Tibial nerve (tissue), 4 donors: ENCODE data around the gene NCEH1. TPM values are rescaled to one million over a fixed set of nuclear protein-coding genes. Genes with fewer than 3 reads are reported as not detected.

Source experiments
- DNase-seq, 2 donors: peaks; one replicate each; pipeline ENCODE4 v3.0.0-alpha.2; 2019; ENCODE audit warnings: low spot score in 2 of 2
- H3K27ac ChIP-seq, 4 donors: fragments of 200-600 bp; sonication (generic) in 3 of 4; one replicate each; pipeline ENCODE4 v1.5.1; 2017 to 2019; ENCODE audit warnings: mild to moderate bottlenecking in 1 of 4
- H3K27me3 ChIP-seq, 2 donors: fragments of 200-600 bp; sonication (generic) in 1 of 2; one replicate each; pipeline versions ENCODE4 v1.5.1 to v1.6.0; 2017 to 2019
- H3K36me3 ChIP-seq, 3 donors: fragments of 200-600 bp; sonication (generic); one replicate each; pipeline ENCODE4 v1.5.1; 2018 to 2019
- H3K4me1 ChIP-seq, 4 donors: fragments of 200-600 bp; sonication (generic) in 3 of 4; one replicate each; pipeline ENCODE4 v1.5.1; 2017 to 2019
- H3K4me3 ChIP-seq, 4 donors: fragments of 200-600 bp; sonication (generic) in 3 of 4; one replicate each; pipeline ENCODE4 v1.5.1; 2017 to 2019; ENCODE audit warnings: mild to moderate bottlenecking in 1 of 4, moderate library complexity in 1 of 4
- H3K9me3 ChIP-seq, 4 donors: fragments of 200-600 bp; sonication (generic) in 3 of 4; one replicate each; pipeline ENCODE4 v1.5.1; 2017 to 2019
- EP300 ChIP-seq, 2 donors: sonication (generic); formaldehyde crosslinking; IDR thresholded peaks; one replicate each; pipeline ENCODE4 v1.6.1; 2017; ENCODE audit warnings: antibody characterized with exemption in 2 of 2, mild to moderate bottlenecking in 1 of 2
- POLR2A ChIP-seq, 2 donors: fragments of 450-650 bp; IDR thresholded peaks; one replicate each; pipeline ENCODE4 v1.6.1; 2017; ENCODE audit warnings: antibody characterized with exemption in 2 of 2, mild to moderate bottlenecking in 2 of 2, moderate library complexity in 2 of 2
- WGBS, 2 donors: methylation state at CpG; one replicate each; pipeline ENCODE4 v1.1.5; 2018; 5-methylcytosine and 5-hydroxymethylcytosine counted together
- total RNA-seq, 4 donors: library from RNA; depleted of rRNA; stranded (reverse); fragments of >200 nt; gene quantifications; one replicate each; pipeline ENCODE4 v1.1.0, GENCODE V29; 2016
- TF ChIP-seq, protein P1 (sequence below), 5 experiments: fragments of 200-600 bp in 3 of 5; fragments of 450-650 bp in 2 of 5; sonication (generic) in 3 of 5; IDR thresholded peaks; one replicate each; pipeline ENCODE4 v1.5.1; 2016 to 2019; ENCODE audit warnings: antibody characterized with exemption in 5 of 5, mild to moderate bottlenecking in 3 of 5, moderate library complexity in 2 of 5

The NCEH1 gene
- total RNA-seq, 4 donors from 2014 or later = 4.3 to 13.5 (median 5.5) TPM

- H3K27ac ChIP-seq = no peak overlapping the region
- H3K4me1 ChIP-seq = peaks cover 0 to 14% (median 0%) of the 10 kb centered on the region in 4 donors
- TF ChIP-seq POLR2A (IDR thresholded peaks at IDR 0.05) = no peak
- TF ChIP-seq, protein P1, sequence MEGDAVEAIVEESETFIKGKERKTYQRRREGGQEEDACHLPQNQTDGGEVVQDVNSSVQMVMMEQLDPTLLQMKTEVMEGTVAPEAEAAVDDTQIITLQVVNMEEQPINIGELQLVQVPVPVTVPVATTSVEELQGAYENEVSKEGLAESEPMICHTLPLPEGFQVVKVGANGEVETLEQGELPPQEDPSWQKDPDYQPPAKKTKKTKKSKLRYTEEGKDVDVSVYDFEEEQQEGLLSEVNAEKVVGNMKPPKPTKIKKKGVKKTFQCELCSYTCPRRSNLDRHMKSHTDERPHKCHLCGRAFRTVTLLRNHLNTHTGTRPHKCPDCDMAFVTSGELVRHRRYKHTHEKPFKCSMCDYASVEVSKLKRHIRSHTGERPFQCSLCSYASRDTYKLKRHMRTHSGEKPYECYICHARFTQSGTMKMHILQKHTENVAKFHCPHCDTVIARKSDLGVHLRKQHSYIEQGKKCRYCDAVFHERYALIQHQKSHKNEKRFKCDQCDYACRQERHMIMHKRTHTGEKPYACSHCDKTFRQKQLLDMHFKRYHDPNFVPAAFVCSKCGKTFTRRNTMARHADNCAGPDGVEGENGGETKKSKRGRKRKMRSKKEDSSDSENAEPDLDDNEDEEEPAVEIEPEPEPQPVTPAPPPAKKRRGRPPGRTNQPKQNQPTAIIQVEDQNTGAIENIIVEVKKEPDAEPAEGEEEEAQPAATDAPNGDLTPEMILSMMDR (IDR thresholded peaks at IDR 0.05) = no peak
- no peak for TF ChIP-seq EP300 (IDR thresholded peaks at IDR 0.05)
- H3K36me3 ChIP-seq = no peaks in the 10 kb centered on the region
- H3K9me3 ChIP-seq = no peaks in the 10 kb centered on the region
- no peak for DNase-seq
- H3K27me3 ChIP-seq = no peaks in the 10 kb centered on the region
- no peak overlapping the region for H3K4me3 ChIP-seq
- WGBS, 2 donors = 86% methylated on average over 21 of the region's 21 CpGs
Measured at GRCh38 chr3:172676196-172676922, 34.5 kb downstream of the NCEH1 start.

DNA sequence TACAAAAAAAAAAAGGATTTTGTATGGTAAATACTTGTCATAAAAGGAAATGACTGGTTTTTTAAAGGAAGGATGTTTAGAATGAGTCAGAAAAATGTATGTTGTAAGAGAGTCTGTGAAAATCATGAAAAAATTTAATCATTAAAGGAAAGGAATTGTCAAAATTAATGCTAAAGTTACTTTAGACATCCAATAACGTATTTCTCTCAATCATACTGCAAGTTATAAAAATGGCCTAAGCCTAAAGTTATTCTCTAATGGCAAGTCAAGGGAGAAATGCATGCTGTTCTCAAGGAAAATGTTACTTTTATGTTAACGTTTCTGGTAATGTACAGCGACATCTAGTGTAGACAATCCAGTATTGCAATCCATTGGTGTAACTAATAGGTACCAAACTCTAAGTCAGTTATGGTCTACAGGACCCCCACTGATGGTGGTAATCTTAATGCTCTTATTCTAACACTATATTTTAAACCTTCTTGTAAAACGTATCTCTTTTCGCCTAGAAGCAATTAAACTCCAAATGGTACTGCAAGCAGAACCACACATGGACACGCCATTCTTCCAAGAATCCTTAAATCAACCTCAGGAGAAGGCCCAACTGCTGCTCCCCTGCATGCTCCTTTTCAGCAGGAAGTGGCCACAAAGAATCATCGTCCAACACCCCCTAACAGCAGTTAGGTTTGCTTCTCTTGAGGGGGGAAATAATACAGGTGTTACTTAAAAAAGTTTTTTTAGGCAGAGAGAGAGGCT lies 35.2 kb downstream of the NCEH1 start:
- no peak for TF ChIP-seq EP300 (IDR thresholded peaks at IDR 0.05)
- TF ChIP-seq, protein P1 (IDR thresholded peaks at IDR 0.05) = peak; percentile 56 to 76 (median 63)
- TF ChIP-seq POLR2A (IDR thresholded peaks at IDR 0.05) = no peak
- WGBS, 2 donors = 53 to 57% methylated on average over 7 of the region's 7 CpGs
- DNase-seq = peak in 1 of 2 donors; percentile 65
- Histone ChIP-seq H3K36me3 (no peaks in the 10 kb centered on the region), H3K9me3 (no peaks in the 10 kb centered on the region), H3K4me3 (no peak overlapping the region), H3K4me1 (peaks cover 0 to 14% (median 0%) of the 10 kb centered on the region in 4 donors), H3K27ac (no peak overlapping the region), H3K27me3 (no peaks in the 10 kb centered on the region)

- 36 to 39% methylated on average over 2 of the region's 2 CpGs for WGBS, 2 donors
- peaks cover 0 to 14% (median 0%) of the 10 kb centered on the region in 4 donors for H3K4me1 ChIP-seq
Measured at GRCh38 chr3:172673210-172673679, 37.6 kb downstream of the NCEH1 start.

DNA sequence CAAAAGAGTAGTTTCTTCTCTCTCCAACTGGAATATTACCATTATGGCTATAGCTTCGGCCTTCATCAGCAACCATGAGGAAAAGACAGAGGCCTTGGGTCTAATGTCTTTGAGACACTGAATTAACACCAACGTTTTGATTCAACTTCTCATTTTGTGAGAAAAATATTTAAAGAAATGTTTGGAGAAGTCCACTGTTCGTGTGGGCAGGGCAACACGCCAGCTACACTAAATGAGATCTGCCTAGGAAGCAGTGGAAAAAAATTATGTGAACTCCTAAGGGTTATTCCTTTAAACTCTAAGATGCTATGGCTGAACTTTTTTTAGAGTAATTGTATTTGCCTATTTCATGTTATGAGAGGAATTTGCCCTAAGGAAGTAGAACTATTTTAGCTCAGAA lies 41.8 kb downstream of the NCEH1 start:
- Histone ChIP-seq H3K4me1 (peaks cover 0 to 13% (median 0%) of the 10 kb centered on the region in 4 donors), H3K27ac (no peak overlapping the region), H3K36me3 (no peaks in the 10 kb centered on the region), H3K4me3 (no peak overlapping the region), H3K27me3 (no peaks in the 10 kb centered on the region), H3K9me3 (no peaks in the 10 kb centered on the region)
- DNase-seq = no peak
- TF ChIP-seq, protein P1 (IDR thresholded peaks at IDR 0.05) = no peak
- TF ChIP-seq EP300 (IDR thresholded peaks at IDR 0.05) (no peak), POLR2A (IDR thresholded peaks at IDR 0.05) (no peak)
- WGBS, 2 donors = 62 to 65% methylated on average over 4 of the region's 4 CpGs

More at GRCh38 chr3:172673210-172673679, 37.6 kb downstream of the NCEH1 start:
- Histone ChIP-seq H3K36me3 (no peaks in the 10 kb centered on the region), H3K4me3 (no peak overlapping the region), H3K27me3 (no peaks in the 10 kb centered on the region), H3K9me3 (no peaks in the 10 kb centered on the region), H3K27ac (no peak overlapping the region)
- DNase-seq = peak in 1 of 2 donors; percentile 54
- TF ChIP-seq, protein P1 (IDR thresholded peaks at IDR 0.05) = peak; percentile 25 to 50 (median 37)
- TF ChIP-seq POLR2A (IDR thresholded peaks at IDR 0.05) = no peak
